NB4 (cell line): ENCODE measurements around the gene EHD3.

Experiments
- CTCF ChIP-seq: IDR thresholded peaks from one replicate; pipeline ENCODE4 v1.5.1; 2012; ENCODE audit warnings: low read depth, low read length
- MAX ChIP-seq: IDR thresholded peaks from 2 replicates; pipeline ENCODE4 v1.6.1; 2011; ENCODE audit warnings: low read depth, low read length
- MYC ChIP-seq: IDR thresholded peaks from 2 replicates; pipeline ENCODE4 v1.6.1; 2011; ENCODE audit warnings: low read depth, low read length
- POLR2A ChIP-seq: IDR thresholded peaks from 2 replicates; pipeline ENCODE4 v1.6.1; 2011; ENCODE audit warnings: mild to moderate bottlenecking; ENCODE audit not compliant: insufficient read length; ENCODE audit errors: extremely low read depth

- TF ChIP-seq CTCF: no peak
- no peak for TF ChIP-seq POLR2A
- no peak for TF ChIP-seq MYC
- no peak for TF ChIP-seq MAX
Observed at GRCh38 chr2:31217465-31218200, 16.3 kb upstream of the EHD3 start, which contains the start of gene CAPN14.
